Omental fat pad (tissue), 4 donors: ENCODE results near the gene STAT6. TPM values are rescaled to one million over a fixed set of nuclear protein-coding genes. Genes with fewer than 3 reads are reported as not detected.
"Not testable (repeated sequence)": the region's sequence is repeated elsewhere in the genome, so short reads cannot be mapped to it uniquely, and the experiment has no call there.

ENCODE experiments used
- ATAC-seq: fragments of 150-250 bp; one replicate; pipeline ENCODE4 v1.9.1; 2016; ENCODE audit warnings: mild to moderate bottlenecking, moderate library complexity; ENCODE audit not compliant: low FRiP score
- DNase-seq: peaks from one replicate; pipeline ENCODE4 v3.0.0-alpha.2; 2019; ENCODE audit warnings: low spot score
- CTCF ChIP-seq, 3 donors: fragments of 450-650 bp; IDR thresholded peaks; one replicate each; pipeline ENCODE4 v1.5.1; 2016 to 2017; ENCODE audit warnings: antibody characterized with exemption in 3 of 3, mild to moderate bottlenecking in 3 of 3, moderate library complexity in 2 of 3
- total RNA-seq, 4 donors: library from RNA; depleted of rRNA; stranded (reverse); fragments of >200 nt; gene quantifications; one replicate each; pipeline ENCODE4 v1.1.0, GENCODE V29; 2016

The STAT6 gene
- total RNA-seq, 4 donors from 2014 or later, result 112 to 234 (median 124) TPM

GRCh38 chr12:57085999-57086492, 25.1 kb downstream of the STAT6 start:
- ATAC-seq, result no peak
- TF ChIP-seq CTCF (IDR thresholded peaks at IDR 0.05), result no peak
- no peak for DNase-seq

- no peak for TF ChIP-seq CTCF (IDR thresholded peaks at IDR 0.05)
- ATAC-seq (no peak), DNase-seq (no peak)
Measured at GRCh38 chr12:57080855-57081254, 30.3 kb downstream of the STAT6 start.

GRCh38 chr12:57079821-57080220, 31.3 kb downstream of the STAT6 start:
- DNase-seq (no peak), ATAC-seq (no peak)
- TF ChIP-seq CTCF (IDR thresholded peaks at IDR 0.05), result no peak

- TF ChIP-seq CTCF (IDR thresholded peaks at IDR 0.05), result no peak
- DNase-seq, result peak; percentile 88
- peak; percentile 100 for ATAC-seq
Measured at GRCh38 chr12:57078519-57079404, 32.4 kb downstream of the STAT6 start, which contains the start of gene NEMP1. Gene NEMP1, minus strand, starts transcription at chr12:57078791. Its CDS starts 46 bp downstream, at chr12:57078745.

GRCh38 chr12:57073566-57074450, 37.4 kb downstream of the STAT6 start:
- ATAC-seq, DNase-seq: not testable (repeated sequence)

- no peak for DNase-seq
- TF ChIP-seq CTCF (IDR thresholded peaks at IDR 0.05), result no peak
- ATAC-seq, result no peak
Measured at GRCh38 chr12:57072661-57073060, 38.5 kb downstream of the STAT6 start.

- ATAC-seq (peak; percentile 98), DNase-seq (peak; percentile 33)
Measured at GRCh38 chr12:57069523-57069922, 41.6 kb downstream of the STAT6 start.

More at GRCh38 chr12:57069523-57069922, 41.6 kb downstream of the STAT6 start:
- TF ChIP-seq CTCF (IDR thresholded peaks at IDR 0.05), result peak in 2 of 3 donors; percentile 81 to 90
